ENCODE measurements around the gene PLOD1.

Gene PLOD1

GRCh38 chr1:11920239-11920903 lies 14.1 kb upstream of the PLOD1 start:
- DNase-seq (ENCODE audit: extremely low spot score): no peak
- POLR2A ChIA-PET: interaction anchor here (2.2 kb wide), 1 partner anchor 11 kb away, joined by 11 read pairs; no protein-coding TSS in a partner anchor
- CTCF ChIA-PET: no interaction called here
- no peak for TF ChIP-seq ELF4 (IDR thresholded peaks at IDR 0.05)
- no peak for TF ChIP-seq TARDBP (IDR thresholded peaks at IDR 0.05)
- TF ChIP-seq FOXM1 (IDR thresholded peaks at IDR 0.05; ENCODE audit: borderline replicate concordance): no peak
- TF ChIP-seq ZNF384 (IDR thresholded peaks at IDR 0.05): no peak
- no peak for TF ChIP-seq FOXK2 (IDR thresholded peaks at IDR 0.05)
- no peak for TF ChIP-seq ARNT (IDR thresholded peaks at IDR 0.05)
- TF ChIP-seq SP1 (IDR thresholded peaks at IDR 0.05): no peak
- no peak for TF ChIP-seq LEF1 (IDR thresholded peaks at IDR 0.05; ENCODE audit: borderline replicate concordance)
- TF ChIP-seq FOXA1 (IDR thresholded peaks at IDR 0.05): no peak
- TF ChIP-seq BHLHE40 (IDR thresholded peaks at IDR 0.05; ENCODE audit: borderline replicate concordance): no peak
- TF ChIP-seq, protein P1, sequence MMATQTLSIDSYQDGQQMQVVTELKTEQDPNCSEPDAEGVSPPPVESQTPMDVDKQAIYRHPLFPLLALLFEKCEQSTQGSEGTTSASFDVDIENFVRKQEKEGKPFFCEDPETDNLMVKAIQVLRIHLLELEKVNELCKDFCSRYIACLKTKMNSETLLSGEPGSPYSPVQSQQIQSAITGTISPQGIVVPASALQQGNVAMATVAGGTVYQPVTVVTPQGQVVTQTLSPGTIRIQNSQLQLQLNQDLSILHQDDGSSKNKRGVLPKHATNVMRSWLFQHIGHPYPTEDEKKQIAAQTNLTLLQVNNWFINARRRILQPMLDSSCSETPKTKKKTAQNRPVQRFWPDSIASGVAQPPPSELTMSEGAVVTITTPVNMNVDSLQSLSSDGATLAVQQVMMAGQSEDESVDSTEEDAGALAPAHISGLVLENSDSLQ (IDR thresholded peaks at IDR 0.05): no peak
- TF ChIP-seq SUZ12 (IDR thresholded peaks at IDR 0.05): no peak
- no peak for TF ChIP-seq L3MBTL2 (conservative IDR thresholded peaks at IDR 0.05)
- TF ChIP-seq CTBP1 (IDR thresholded peaks at IDR 0.05; ENCODE audit: borderline replicate concordance): no peak
- no peak for TF ChIP-seq NFRKB (IDR thresholded peaks at IDR 0.05)
- no peak for TF ChIP-seq HDGF (IDR thresholded peaks at IDR 0.05; ENCODE audit: borderline replicate concordance)

DNA sequence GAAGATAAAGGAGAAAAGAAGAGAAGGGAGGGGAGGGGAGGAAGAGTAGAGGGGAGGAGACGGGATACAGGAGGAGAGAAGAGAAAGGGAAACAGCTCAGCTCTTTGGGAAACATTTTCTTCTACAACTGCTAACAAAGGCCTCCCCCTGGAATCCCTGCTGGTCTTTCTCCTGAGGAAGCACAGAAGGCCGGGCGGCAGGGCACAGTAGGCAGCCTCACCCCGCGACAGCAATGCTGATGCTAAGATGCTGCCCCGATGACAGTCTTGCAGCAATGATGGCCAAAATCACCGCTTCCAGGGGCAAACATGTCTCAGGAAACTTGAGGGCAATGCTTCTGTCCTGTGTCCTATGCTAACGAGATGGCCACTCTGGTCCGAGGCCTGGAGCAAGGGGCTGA lies 13.5 kb upstream of the PLOD1 start:
- no peak for TF ChIP-seq ZNF384 (IDR thresholded peaks at IDR 0.05)
- no peak for TF ChIP-seq FOXM1 (IDR thresholded peaks at IDR 0.05; ENCODE audit: borderline replicate concordance)
- TF ChIP-seq LEF1 (IDR thresholded peaks at IDR 0.05; ENCODE audit: borderline replicate concordance): no peak
- no peak for TF ChIP-seq BHLHE40 (IDR thresholded peaks at IDR 0.05; ENCODE audit: borderline replicate concordance)
- no peak for TF ChIP-seq FOXA1 (IDR thresholded peaks at IDR 0.05)
- TF ChIP-seq SUZ12 (IDR thresholded peaks at IDR 0.05): no peak
- no peak for TF ChIP-seq HDGF (IDR thresholded peaks at IDR 0.05; ENCODE audit: borderline replicate concordance)
- no peak for TF ChIP-seq TARDBP (IDR thresholded peaks at IDR 0.05)
- no peak for TF ChIP-seq CTBP1 (IDR thresholded peaks at IDR 0.05; ENCODE audit: borderline replicate concordance)
- no peak for TF ChIP-seq FOXK2 (IDR thresholded peaks at IDR 0.05)
- no peak for TF ChIP-seq ELF4 (IDR thresholded peaks at IDR 0.05)
- no peak for TF ChIP-seq SP1 (IDR thresholded peaks at IDR 0.05)
- no peak for TF ChIP-seq NFRKB (IDR thresholded peaks at IDR 0.05)
- no peak for TF ChIP-seq ARNT (IDR thresholded peaks at IDR 0.05)
- TF ChIP-seq, protein P1 (IDR thresholded peaks at IDR 0.05): no peak
- TF ChIP-seq L3MBTL2 (conservative IDR thresholded peaks at IDR 0.05): no peak
- DNase-seq (ENCODE audit: extremely low spot score): no peak
- ChIA-PET POLR2A (interaction anchor here (2.2 kb wide), 1 partner anchor 11 kb away, joined by 11 read pairs; no protein-coding TSS in a partner anchor), CTCF (no interaction called here)

GRCh38 chr1:11923069-11923826 lies 11.3 kb upstream of the PLOD1 start:
- CTCF ChIA-PET: interaction anchor here (0.6 kb wide), 1 partner anchor 16 kb away, joined by 3 read pairs; no protein-coding TSS in a partner anchor
- POLR2A ChIA-PET: no interaction called here
- no peak for DNase-seq (ENCODE audit: extremely low spot score)
- TF ChIP-seq, protein P1 (IDR thresholded peaks at IDR 0.05): no peak
- TF ChIP-seq FOXK2 (IDR thresholded peaks at IDR 0.05) (no peak), SP1 (IDR thresholded peaks at IDR 0.05) (no peak), TARDBP (IDR thresholded peaks at IDR 0.05) (no peak), CTBP1 (IDR thresholded peaks at IDR 0.05; ENCODE audit: borderline replicate concordance) (no peak), L3MBTL2 (conservative IDR thresholded peaks at IDR 0.05) (no peak), ZNF384 (IDR thresholded peaks at IDR 0.05) (no peak), NFRKB (IDR thresholded peaks at IDR 0.05) (no peak), HDGF (IDR thresholded peaks at IDR 0.05; ENCODE audit: borderline replicate concordance) (no peak), LEF1 (IDR thresholded peaks at IDR 0.05; ENCODE audit: borderline replicate concordance) (no peak), SUZ12 (IDR thresholded peaks at IDR 0.05) (no peak), BHLHE40 (IDR thresholded peaks at IDR 0.05; ENCODE audit: borderline replicate concordance) (no peak), FOXM1 (IDR thresholded peaks at IDR 0.05; ENCODE audit: borderline replicate concordance) (no peak), FOXA1 (IDR thresholded peaks at IDR 0.05) (no peak)

DNA sequence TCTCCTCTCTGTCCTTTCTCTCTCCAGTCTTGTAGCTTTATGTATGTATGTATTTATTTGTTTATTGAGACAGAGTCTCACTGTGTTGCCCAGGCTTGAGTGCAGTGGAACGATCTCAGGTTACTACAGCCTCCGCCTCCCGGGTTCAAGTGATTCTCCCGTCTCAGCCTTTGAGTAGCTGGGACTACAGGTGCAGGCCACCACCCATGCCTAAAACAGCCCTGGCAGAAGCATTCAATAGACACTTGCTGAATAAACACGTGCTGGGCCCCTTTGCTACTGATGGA lies 10.7 kb upstream of the PLOD1 start:
- CTCF ChIA-PET: no interaction called here
- POLR2A ChIA-PET: no interaction called here

More for the DNA sequence above, 10.7 kb upstream of the PLOD1 start:
- DNase-seq (ENCODE audit: extremely low spot score): no peak
- TF ChIP-seq FOXK2 (IDR thresholded peaks at IDR 0.05) (no peak), ELF4 (IDR thresholded peaks at IDR 0.05) (no peak), FOXM1 (IDR thresholded peaks at IDR 0.05; ENCODE audit: borderline replicate concordance) (no peak), L3MBTL2 (conservative IDR thresholded peaks at IDR 0.05) (no peak), LEF1 (IDR thresholded peaks at IDR 0.05; ENCODE audit: borderline replicate concordance) (no peak), FOXA1 (IDR thresholded peaks at IDR 0.05) (no peak), SUZ12 (IDR thresholded peaks at IDR 0.05) (no peak), NFRKB (IDR thresholded peaks at IDR 0.05) (no peak), ZNF384 (IDR thresholded peaks at IDR 0.05) (no peak), ARNT (IDR thresholded peaks at IDR 0.05) (no peak), TARDBP (IDR thresholded peaks at IDR 0.05) (no peak), CTBP1 (IDR thresholded peaks at IDR 0.05; ENCODE audit: borderline replicate concordance) (no peak), SP1 (IDR thresholded peaks at IDR 0.05) (no peak), HDGF (IDR thresholded peaks at IDR 0.05; ENCODE audit: borderline replicate concordance) (no peak), BHLHE40 (IDR thresholded peaks at IDR 0.05; ENCODE audit: borderline replicate concordance) (no peak)
- TF ChIP-seq, protein P1 (IDR thresholded peaks at IDR 0.05): no peak
